ENCODE results near the gene AHRR. TPM values are rescaled to one million over a fixed set of nuclear protein-coding genes. Genes with fewer than 3 reads are reported as not detected.

AHRR gene
- total RNA-seq, 1 donor from 2014 or later: 1.4 TPM

DNA sequence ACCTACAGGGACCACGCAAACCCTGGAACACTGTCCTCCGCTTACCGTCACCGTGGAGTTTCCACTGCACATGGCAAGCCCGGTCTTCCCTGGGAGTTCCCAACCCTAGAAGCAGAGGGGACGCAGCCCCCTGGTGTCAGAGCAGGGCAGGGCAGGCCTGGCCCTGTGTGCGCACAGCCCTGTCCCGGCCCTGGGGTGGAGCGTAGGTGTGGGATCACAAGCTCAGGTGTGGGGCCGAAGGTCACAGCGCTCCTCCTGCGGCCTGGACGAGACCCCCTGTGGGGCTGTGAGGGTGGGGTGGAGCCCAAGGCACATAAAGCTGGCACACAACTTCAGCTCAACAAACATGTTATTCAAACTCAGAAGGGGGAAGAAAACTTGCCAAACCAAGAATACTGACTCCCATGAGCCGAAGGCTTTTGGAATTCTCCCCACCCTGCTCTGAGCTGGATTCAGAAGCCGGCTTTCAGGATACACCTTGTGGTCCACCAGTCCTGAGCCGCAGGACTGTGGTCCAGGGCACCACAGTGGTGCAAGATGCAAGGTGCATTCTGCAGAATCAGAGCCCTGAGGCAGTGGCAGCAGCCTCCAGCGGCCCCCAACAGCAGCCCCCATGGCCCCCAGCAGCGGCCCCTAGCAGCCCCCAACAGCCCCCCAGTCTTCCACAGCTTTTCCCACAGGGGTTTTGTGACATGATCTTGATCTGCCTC is 109.6 kb downstream of the AHRR start:
- DNase-seq: no peak

DNA sequence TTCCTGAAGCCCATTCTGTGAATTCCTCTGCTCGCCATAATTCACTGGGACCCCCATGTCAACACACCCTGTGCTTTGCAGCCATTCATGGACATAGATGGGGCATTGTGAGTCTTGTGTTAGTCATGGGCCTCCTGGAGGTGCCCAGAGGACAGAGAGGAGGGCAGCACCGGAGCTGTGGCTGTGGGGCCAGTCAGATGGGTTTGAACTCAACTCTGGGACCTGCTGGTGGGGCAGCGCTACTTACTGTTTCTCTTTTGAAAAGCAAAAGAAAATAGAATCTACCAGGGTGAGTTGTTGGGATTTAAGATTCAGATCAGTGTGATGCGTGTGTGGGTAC is 110.2 kb downstream of the AHRR start:
- DNase-seq: no peak

DNA sequence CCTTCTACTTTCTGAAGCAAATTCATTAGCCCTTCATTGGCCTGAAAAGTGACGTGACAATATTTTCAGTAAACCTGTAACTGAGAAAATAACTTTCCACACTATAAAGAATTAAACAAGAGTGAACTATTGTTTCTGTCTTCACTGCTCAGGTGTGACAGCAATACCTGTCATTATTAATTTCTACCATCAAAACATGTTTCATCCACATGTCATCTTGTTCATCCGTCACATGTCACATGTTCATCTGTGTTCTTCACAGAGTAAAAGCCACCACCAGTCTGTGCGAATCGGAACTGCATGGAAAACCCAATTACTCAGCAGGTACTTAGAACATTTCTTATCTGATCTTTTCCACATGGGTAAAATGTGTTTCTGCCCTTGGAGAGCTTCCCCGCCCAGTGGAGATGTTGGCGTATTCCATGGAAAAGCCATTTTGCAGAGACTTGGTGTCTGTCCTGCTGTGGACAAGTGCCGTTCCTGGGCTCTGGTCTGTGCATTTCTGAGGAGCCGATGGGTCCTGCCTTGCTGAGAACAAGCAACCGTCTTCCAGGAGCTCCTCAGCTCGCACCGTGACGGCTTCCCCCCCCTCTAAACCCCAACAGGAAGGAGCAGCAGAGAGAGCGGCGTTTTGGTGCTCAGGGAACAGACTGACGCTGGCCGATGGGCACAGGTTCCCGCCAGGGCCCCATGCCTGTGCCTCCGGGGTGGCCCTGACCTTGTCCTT is 110.8 kb downstream of the AHRR start:
- DNase-seq: no peak

DNA sequence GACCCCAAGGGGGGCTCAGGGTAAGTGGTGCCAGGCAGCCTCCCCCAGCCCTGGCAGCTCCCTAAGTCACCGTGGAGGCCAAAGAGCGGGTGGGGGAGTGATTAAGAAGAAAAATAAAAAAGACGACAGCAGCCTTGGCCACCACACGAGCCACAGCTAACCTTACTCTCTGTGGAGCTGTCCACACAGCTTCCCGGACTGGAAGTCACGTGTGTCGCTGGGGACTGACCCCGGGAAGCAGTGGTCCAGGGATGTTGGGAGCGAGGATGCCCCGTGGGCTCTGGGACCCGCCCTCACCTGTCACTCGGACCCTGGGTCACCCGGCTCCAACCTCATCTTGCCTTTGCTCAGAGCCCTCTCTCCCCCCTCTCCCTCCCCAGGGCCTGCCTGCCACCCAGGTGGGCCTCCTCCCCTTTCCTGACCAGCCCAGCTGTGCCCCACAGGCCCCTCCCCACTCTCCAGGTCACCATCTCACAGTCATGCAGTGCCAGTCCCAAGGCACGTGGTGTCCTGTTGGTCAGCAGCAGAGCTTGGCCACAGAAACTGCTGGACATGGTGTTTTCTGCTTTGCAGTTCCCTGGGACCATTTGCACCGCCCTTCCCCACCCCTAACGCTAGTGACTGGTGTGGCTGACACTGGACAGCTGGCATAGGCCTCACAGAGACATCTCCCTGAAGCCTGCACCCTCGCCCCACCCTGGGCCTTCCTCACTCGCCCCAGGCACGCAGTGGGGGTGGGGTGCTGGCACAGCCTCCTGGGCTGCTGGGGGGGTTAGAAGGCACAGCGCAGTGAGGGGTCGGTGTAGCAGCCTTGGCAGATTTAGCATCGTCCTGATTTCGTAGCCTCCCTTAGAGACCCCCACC is 111.6 kb downstream of the AHRR start:
- no peak for DNase-seq

DNA sequence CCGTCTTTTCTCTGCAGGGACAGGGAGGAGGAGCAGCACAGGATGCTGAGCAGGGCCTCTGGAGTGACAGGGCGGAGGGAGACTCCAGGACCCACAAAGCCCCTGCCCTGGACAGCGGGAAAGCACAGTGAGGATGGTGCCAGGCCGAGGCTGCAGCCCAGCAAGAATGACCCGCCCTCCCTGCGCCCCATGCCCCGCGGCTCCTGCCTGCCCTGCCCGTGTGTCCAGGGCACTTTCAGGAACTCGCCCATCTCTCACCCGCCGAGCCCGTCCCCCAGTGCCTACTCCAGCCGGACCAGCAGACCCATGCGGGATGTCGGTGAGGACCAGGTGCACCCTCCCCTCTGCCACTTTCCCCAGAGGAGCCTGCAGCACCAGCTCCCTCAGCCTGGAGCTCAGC is 112.3 kb downstream of the AHRR start:
- no peak for DNase-seq

DNA sequence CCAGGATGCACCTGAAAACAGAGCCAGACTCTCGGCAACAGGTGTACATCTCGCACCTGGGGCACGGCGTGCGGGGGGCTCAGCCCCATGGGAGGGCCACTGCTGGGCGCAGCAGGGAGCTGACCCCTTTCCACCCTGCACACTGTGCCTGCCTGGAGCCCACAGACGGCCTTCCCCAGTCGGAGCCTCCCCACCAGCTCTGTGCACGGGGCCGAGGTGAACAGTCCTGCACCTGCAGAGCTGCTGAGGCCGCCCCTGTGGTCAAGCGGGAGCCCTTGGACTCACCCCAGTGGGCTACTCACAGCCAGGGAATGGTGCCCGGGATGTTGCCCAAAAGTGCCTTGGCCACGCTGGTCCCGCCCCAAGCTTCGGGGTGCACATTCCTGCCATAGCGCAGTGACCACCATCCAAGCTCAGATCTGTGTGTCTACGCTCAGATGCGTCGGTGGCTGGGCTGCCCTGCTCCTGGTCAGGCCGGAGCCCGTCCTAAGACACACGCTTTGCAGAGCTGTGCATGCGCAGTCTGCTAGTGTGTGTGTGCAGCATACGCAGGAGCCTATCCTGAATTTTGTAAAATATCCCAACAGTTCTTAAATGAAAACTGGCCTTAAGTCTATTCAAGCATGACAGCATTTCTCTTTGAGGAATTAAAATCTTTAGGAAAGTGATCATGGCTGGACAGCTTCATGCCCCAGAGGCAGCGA is 113.1 kb downstream of the AHRR start:
- DNase-seq: no peak

DNA sequence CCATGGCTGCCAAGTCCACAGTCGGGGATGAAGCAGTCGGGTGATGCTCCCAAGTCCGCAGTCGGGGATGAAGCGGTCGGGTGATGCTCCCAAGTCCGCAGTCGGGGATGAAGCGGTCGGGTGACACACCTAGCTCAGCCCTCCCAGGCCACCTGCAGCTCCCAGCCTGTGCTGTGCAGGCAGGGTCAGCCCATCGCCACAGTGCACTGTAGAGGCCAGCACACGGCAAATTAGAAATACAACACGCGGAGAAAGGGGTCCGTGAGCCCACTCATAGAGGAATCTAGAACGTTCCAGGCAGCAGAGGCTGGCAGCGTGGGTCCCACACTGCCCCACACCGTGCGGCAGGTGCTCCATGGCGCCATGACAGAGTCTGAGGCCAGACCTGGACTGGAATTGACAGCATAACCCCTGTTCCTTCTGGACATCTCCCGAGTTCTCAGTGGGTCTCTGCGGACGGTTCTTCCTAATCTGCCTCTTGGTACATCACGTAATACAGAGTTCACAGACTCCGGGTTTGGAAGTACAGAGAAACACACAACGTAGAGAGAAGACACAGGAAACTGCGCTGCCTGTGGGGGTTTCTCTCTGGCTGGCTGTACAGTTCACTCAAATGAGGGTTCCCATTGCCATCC is 113.8 kb downstream of the AHRR start:
- no peak for DNase-seq

DNA sequence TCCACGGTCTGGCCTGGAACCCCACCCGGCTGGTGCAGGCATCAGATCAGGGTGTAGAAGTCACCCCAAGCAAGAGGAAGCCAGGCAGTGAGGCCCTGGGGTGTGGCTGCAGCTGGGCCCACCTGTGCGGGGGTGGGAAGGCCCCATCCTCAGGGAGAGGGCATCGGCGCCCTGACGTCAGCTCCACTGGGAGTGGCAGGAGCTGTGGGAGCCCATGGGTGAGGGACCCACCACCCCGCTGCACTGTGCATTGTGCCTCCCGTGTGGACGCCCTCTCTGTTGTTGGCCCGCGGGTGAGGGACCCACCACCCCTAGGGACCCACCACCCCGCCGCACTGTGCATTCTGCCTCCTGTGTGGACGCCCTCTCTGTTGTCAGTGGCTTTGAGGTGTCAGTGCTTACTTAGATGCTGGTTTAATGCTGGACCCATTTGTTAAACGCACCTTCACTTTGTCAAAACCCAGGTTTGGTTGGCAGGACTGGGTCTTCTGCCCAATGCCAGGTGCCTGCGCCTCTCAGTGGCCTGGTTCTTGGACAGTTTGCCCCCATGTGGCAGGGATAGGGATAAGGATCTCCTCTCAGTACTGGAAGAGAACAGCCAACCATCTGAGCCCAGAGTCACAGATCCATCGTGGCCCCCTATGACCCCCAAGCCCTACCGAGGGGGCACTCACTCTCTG is 114.6 kb downstream of the AHRR start:
- no peak for DNase-seq

DNA sequence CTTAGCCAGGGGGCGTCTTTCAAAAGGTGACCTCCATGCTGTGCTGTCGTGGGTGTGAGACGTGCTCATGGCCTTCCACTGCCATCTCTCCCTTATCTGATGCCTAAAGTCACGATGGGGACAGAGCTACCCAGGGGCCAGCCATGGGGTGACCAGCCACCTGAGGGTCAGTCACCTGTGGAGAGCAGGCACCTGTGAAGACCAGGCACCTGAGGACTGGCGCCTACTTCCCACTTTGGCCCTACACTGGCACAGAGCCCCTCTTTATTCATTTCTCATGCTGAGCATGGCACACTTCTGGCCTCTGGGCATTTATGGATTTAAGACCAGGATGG is 115.1 kb downstream of the AHRR start:
- no peak for DNase-seq

DNA sequence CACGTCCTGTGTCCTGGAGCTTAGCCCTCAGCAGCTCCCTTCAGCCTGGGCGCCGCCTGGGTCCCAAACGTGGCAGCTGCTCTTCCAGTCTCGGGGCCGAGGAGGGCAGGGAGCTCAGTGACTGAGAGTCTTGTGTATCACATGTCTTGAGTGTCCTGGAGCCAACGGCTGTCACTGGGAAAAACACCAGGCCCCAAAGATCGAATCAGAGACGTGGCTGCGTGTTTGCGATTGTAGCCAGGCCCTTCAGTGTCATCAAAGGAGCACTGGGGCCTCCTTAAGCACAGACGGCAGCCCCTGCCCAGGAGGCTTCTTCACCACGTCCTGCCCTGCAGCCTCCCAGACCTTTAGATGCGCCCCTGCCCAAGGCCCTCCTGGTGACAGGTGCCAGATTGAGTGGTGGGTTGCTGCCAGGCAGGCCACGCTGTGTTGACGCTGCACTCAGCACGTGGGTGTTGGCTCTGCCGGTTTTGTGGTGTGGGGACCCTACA is 115.8 kb downstream of the AHRR start:
- DNase-seq: no peak

DNA sequence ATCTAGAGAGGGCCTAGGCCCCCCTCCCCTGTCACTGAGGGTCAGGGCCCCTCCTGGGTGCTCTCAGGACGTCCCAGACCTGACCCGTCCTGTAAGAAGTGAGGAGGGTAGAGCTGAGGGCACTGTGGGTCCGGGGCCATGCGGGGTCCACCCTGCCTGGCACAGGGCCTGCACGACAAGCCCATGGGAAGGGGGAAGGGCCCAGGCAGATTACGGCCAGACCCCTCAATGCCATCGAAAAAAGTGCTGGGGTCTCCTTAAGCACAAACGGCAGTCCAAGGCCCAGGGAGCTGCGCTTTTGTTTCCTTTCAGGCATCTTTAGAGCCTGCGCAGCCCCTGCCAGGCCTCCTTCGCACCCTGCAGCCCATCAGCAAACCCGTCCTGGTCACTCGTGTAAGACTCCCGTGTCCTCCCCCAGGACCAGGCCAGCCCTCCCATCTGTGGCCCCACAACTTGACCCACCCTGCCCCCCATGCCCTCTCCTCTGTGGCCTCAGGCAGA is 117.0 kb downstream of the AHRR start:
- DNase-seq: no peak

DNA sequence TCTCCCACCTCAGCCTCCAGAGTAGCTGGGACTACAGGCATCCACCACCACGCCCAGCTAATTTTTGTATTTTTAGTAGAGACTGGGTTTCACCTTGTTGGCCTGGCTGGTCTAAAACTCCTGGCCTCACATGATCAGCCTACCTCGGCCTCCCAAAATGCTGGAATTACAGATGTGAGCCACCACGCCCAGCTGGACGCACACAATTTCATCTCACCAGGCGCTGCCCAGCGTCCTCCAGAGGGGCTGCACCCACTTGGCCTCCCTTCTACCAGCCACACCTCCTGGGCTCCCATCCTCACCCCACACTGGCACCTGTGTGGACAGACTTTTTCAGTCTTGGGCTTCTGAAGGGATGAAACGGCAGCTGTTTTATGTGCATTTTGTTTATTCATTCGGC is 117.7 kb downstream of the AHRR start:
- DNase-seq: no peak

DNA sequence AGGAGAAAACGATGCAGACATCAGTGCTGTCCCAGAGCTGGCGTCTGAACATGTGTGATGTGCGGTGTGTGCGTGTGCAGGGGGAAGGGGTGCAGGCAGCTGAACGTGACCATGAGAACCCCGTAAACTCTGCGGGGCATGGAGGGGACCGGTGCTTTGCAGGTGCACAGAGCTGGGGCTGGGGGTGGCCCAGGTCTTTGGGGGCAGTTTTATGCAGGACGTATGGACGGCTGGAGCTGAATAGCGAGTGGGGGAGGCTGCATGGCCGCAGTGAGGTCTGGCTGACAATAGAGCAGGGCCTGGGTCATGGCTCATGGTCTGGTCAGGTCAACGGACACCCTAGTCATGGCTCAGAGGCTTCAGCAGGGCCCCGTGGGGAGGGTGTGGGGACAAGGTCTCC is 118.1 kb downstream of the AHRR start:
- no peak for DNase-seq

DNA sequence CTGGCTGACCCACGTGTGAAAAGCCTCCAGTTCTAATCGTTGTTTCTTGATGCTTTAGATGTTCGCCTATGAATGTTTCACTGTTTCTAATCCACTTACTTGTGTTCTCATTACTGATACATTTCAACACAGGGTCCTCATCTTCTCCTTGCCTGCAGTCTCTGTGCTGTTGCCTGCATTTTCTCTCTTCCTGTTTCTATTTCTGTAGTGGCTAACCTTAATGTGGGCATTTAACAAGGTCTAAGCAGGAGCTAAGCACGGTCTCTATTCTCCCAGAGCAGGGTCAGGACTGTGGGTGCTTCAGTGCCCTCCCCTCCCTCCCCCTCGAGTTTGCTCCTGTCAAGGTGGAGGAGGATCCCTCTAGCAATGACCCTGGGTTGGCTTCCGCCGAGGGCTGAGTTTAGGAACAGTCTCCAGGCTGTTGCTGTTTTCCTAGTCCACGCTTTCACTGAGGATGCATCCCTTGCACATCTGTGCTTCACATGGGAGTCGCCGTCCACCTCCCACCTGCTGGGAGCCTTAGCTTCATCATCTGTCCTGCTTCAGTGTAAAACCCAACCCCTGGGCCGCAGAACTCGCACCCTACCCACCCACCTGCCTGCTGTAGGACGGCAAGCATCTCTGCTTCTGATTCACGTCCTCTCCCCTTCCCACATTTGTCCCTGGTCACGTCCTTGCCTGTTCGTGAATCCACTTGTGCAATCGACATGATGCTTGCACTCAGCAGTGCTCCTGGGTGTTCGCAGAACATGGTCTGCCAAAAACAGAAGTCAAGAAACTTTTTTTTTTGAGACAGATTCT is 119.1 kb downstream of the AHRR start:
- DNase-seq: no peak

DNA sequence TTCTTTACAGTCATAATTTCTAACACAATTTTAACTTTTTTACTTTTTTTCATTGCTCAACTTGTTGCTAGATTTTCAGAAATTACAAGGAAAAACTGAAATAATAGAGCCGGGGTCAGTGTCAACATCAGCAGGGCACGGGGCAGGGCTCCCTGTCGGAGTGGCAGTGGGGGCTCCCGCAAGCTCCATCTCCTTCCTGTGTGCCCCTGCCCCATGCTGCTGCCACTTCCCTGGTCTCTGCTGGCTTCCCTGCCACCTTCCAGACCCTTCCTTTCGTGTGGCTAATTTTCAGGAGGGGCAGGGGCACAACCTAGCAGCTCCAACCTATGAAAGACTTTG is 120.5 kb downstream of the AHRR start:
- DNase-seq: no peak

DNA sequence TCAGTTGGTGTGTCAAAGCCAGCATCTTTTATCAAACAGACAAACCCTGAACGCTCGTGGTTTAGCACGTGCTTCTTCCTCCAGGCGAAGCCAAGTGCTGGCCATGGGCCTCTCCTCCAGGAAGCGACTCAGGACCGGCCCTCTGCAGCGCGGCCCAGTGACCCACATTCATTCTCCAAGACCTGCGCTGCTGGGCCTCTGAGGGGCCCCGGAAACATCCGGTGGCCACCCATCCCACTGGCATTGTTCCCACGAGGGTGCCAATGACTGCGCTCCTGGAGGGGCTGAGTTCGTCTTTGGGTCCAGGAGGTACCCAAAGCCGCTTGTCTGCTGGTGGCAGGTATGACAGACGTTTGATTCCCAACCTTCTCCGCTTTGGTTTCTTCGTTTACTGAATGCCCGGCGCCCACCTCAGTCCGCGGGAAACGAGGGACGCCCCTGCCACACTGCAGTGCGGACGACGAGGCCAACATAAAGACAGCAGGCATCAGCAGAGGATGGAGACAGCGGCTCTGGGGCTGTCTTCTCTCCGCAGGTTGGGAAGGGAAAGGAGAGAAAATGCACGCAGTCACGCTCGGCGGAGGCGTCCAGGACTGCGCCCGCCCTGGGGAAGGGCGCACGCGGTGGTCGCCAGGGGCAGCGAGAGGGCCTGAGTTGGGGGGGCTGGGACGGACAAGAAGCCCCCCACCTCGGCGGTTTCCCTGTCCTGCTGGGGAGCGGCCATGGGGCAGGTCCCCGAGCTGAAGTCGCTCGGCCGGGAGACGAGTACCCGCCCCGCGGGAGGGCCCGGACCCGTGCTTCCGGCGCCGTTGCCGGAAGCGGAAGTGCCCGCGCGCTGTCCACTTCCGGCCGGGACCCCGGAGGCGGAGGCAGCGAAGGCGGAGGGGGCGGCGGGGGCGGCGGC is 121.1 kb downstream of the AHRR start, which contains the start of gene EXOC3:
Gene EXOC3 (plus strand): TSS at position 842 of the 904 bp plus-strand sequence. CDS start 3,030 bp downstream, outside the sequence.
- DNase-seq: peak; percentile 45

DNA sequence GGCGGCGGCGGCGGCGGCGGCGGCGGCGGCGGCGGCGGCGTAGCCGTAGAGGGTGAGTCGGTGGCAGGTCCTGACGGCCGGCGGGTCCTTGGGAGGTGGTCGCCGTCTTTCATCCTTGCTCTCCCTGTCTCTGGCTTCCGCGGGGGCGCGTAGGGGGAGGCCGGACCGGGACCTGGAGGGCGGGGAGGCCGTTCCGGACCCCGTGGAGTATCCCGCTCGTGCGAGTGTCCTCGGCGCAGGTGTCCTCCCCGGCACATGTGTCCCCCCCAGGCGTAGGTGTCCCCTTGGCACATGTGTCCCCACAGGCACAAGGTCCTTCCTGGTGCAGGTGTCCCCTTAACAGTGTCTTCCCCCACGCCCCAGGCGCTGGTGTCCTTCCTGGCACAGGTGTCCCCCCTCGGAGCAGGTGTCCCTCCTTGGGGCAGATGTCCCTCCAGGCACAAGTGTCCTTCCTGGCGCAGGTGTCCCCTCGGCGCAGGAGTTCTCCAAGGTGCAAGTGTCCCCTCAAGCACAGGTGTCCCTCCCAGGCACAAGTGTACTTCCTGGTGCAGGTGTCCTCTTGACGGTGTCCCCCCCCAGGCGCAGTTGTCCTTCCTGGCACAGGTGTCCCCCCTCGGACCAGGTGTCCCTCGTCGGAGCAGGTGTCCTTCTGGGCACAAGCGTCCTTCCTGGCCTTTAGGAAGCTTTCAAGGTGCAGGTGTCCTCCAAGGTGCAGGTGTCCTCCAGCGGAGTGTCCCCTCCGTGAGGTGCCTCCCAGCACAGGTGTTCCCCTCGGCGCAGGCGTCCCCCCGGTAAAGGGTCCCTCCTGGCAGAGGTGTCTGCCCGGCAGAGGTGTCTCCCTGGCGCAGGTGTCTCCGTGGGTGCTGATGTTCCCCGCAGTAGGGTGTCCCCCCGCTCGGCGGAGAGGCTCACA is 122.0 kb downstream of the AHRR start:
- DNase-seq: no peak

DNA sequence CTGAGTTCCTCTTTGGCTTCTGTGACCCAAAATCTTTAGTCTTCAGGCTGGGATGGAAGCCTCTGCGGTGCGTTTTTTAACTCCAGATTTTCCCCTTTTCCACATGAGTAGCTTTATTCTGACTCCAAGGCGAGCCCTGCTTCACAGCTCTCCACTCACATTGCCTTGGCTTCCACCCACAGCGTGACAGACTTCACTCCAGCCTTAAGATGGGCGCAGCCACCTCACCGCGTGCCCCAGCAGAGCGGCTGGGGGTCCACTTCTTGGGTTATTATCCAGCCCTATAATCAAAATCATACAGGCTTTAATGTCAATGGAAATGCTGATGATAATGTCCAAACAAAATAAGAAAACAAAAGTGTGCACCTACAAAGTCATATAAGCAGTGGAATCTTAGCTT is 122.7 kb downstream of the AHRR start:
- DNase-seq: no peak

Data from occipital lobe (tissue), 2 donors.